ENCODE data around the gene FARP2. TPM values are rescaled to one million over a fixed set of nuclear protein-coding genes. Genes with fewer than 3 reads are reported as not detected.
"Not testable (repeated sequence)": the region's sequence is repeated elsewhere in the genome, so short reads cannot be mapped to it uniquely, and the experiment has no call there.

The FARP2 gene
- total RNA-seq, 1 donor, result 41.3 TPM

DNA sequence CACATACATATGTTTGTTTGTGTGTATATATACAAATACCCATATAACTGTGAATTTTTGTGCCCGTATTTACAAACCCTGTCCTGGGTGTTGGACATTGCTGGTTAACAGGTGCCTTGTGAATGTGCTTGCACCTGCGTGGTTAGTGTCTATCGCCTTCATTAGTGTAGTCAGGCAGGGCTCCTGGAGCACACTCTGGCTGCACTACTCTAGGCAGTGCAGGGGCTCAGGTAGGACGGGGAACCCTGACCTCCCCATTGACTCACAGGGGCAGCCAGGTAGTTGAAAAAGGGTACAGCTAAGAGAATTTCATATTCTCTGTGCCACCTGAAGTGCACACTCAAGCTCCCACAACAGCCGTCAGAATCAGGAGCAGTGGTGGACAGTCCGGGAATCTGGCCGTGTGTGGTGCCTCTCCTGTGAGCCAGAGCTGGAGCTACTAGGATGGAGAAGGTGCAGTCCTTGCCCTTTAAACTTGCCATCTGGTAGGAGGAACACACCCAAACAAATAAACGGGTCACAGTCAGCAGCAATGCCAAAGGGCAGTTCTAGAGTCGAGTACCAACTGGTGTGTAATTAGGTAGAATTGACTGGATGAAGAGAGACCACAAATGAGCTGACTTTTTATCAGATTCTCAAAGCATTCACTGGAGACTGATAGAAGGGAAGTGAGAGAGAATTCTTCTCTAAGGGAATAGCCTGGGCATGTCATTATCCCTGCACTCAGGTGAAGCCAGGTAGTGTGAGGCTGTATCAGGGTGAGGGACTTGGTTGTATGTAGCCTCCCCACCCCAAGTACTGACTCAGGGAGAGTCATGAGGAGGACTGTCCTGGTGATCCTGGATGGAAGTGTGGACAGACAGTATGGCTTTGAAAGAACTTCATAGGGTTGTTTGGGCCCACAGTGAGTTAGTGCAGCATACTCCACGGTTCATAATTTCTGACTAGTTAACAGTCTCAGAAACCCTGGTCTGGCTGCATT lies 44.1 kb downstream of the FARP2 start:
- Histone ChIP-seq H3K4me3 (ENCODE audit: insufficient read depth, low read length) (no peak overlapping the region), H3K4me1 (ENCODE audit: insufficient read depth, low read length) (no peaks in the 10 kb centered on the region), H3K79me2 (ENCODE audit: insufficient read depth, low read length) (peaks cover 30% of the 10 kb centered on the region), H3K27ac (ENCODE audit: low read depth, low read length) (peak overlapping the region; percentile 12), H3K4me2 (ENCODE audit: insufficient read depth, low read length) (no peak overlapping the region), H3K36me3 (ENCODE audit: insufficient read depth, low read length) (peaks cover 4% of the 10 kb centered on the region), H4K20me1 (ENCODE audit: insufficient read depth, low read length) (peaks cover 5% of the 10 kb centered on the region), H3K9me3 (ENCODE audit: low read depth, low read length) (no peaks in the 10 kb centered on the region), H3K27me3 (ENCODE audit: insufficient read depth, low read length) (no peaks in the 10 kb centered on the region), H2AFZ (ENCODE audit: low read length) (no peak overlapping the region)
- TF ChIP-seq, protein P1, sequence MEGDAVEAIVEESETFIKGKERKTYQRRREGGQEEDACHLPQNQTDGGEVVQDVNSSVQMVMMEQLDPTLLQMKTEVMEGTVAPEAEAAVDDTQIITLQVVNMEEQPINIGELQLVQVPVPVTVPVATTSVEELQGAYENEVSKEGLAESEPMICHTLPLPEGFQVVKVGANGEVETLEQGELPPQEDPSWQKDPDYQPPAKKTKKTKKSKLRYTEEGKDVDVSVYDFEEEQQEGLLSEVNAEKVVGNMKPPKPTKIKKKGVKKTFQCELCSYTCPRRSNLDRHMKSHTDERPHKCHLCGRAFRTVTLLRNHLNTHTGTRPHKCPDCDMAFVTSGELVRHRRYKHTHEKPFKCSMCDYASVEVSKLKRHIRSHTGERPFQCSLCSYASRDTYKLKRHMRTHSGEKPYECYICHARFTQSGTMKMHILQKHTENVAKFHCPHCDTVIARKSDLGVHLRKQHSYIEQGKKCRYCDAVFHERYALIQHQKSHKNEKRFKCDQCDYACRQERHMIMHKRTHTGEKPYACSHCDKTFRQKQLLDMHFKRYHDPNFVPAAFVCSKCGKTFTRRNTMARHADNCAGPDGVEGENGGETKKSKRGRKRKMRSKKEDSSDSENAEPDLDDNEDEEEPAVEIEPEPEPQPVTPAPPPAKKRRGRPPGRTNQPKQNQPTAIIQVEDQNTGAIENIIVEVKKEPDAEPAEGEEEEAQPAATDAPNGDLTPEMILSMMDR (IDR thresholded peaks at IDR 0.05; ENCODE audit: extremely low read depth, low read depth, low read length), result no peak
- no peak for DNase-seq (ENCODE audit: insufficient read length, low spot score, missing footprints)

DNA sequence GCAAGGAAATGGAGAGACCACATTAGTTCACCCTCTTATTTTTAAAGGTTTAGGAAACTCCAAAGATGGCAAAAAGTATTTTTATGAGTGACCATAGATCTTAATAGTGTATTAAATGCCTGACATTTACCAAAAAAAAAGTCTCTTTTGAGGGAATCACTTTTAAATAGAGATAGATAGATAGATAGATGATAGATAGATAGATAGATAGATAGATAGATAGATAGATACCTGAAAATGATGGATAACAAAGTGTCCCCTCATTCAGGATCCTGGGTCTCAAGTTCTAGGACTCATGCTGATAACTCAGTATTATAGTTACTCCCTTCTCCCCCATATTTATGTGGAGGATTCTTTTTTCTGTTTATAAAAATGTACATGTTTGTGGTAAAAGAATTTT lies 52.8 kb downstream of the FARP2 start:
- Histone ChIP-seq H3K36me3 (ENCODE audit: insufficient read depth, low read length) (peaks cover 22% of the 10 kb centered on the region), H2AFZ (ENCODE audit: low read length) (no peak overlapping the region), H3K4me1 (ENCODE audit: insufficient read depth, low read length) (peaks cover 23% of the 10 kb centered on the region), H3K9me3 (ENCODE audit: low read depth, low read length) (no peaks in the 10 kb centered on the region), H3K27ac (ENCODE audit: low read depth, low read length) (no peak overlapping the region), H4K20me1 (ENCODE audit: insufficient read depth, low read length) (no peaks in the 10 kb centered on the region), H3K4me2 (ENCODE audit: insufficient read depth, low read length) (no peak overlapping the region), H3K4me3 (ENCODE audit: insufficient read depth, low read length) (no peak overlapping the region), H3K79me2 (ENCODE audit: insufficient read depth, low read length) (no peaks in the 10 kb centered on the region), H3K27me3 (ENCODE audit: insufficient read depth, low read length) (no peaks in the 10 kb centered on the region)
- TF ChIP-seq, protein P1 (IDR thresholded peaks at IDR 0.05; ENCODE audit: extremely low read depth, low read depth, low read length), result no peak
- DNase-seq (ENCODE audit: insufficient read length, low spot score, missing footprints), result no peak

DNA sequence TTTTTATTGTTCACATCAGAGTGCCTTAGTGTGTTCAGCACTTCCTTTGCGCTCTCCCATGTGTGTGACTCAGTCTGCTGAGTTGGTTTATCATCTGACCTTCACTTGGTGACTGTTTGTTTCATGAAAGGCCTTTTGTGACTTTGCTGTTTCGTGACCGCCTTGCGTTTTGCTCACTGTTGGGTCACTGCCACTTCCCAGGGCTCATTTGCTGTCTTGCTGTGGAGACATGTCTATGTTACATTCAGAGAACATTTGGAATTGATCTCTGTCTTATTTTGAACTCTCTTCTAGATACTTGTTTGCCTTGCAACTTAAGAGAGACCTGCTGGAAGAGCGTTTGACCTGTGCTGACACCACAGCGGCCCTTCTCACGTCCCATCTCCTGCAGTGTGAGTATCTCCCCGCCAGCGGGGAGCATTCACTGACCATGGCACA lies 54.7 kb downstream of the FARP2 start:
- H2AFZ ChIP-seq (ENCODE audit: low read length), result no peak overlapping the region
- TF ChIP-seq, protein P1 (IDR thresholded peaks at IDR 0.05; ENCODE audit: extremely low read depth, low read depth, low read length), result no peak
- no peak overlapping the region for H3K4me2 ChIP-seq (ENCODE audit: insufficient read depth, low read length)
- DNase-seq (ENCODE audit: insufficient read length, low spot score, missing footprints), result peak; percentile 71
- H3K4me3 ChIP-seq (ENCODE audit: insufficient read depth, low read length), result no peak overlapping the region
- peaks cover 38% of the 10 kb centered on the region for H3K36me3 ChIP-seq (ENCODE audit: insufficient read depth, low read length)
- H3K9me3 ChIP-seq (ENCODE audit: low read depth, low read length), result no peaks in the 10 kb centered on the region
- H3K27ac ChIP-seq (ENCODE audit: low read depth, low read length), result peak overlapping the region; percentile 79
- peaks cover 2% of the 10 kb centered on the region for H4K20me1 ChIP-seq (ENCODE audit: insufficient read depth, low read length)
- H3K4me1 ChIP-seq (ENCODE audit: insufficient read depth, low read length), result peaks cover 23% of the 10 kb centered on the region
- no peaks in the 10 kb centered on the region for H3K27me3 ChIP-seq (ENCODE audit: insufficient read depth, low read length)
- no peaks in the 10 kb centered on the region for H3K79me2 ChIP-seq (ENCODE audit: insufficient read depth, low read length)

DNA sequence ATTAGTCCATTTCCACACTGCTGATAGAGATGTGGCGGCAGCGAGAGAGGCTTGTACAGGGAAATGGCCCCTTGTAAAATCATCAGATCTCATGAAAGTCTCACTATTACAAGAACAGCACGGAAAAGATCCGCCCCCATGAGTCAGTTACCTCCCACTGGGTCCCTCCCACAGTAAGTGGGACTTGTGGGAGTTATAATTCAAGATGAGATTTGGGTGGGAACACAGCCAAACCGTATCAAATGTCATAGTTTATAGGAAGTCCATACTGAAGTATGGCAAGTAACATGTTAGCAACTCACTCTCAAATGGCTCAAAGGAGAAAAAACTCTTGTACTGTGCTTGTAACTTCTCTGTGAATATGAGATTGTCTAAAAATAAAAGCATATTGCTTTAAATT lies 56.1 kb downstream of the FARP2 start:
- H3K36me3 ChIP-seq (ENCODE audit: insufficient read depth, low read length), result peaks cover 38% of the 10 kb centered on the region
- TF ChIP-seq, protein P1 (IDR thresholded peaks at IDR 0.05; ENCODE audit: extremely low read depth, low read depth, low read length), result no peak
- H3K4me1 ChIP-seq (ENCODE audit: insufficient read depth, low read length), result peaks cover 23% of the 10 kb centered on the region
- no peaks in the 10 kb centered on the region for H3K79me2 ChIP-seq (ENCODE audit: insufficient read depth, low read length)
- H3K4me3 ChIP-seq (ENCODE audit: insufficient read depth, low read length), result no peak overlapping the region
- H3K9me3 ChIP-seq (ENCODE audit: low read depth, low read length), result no peaks in the 10 kb centered on the region
- H3K27me3 ChIP-seq (ENCODE audit: insufficient read depth, low read length), result no peaks in the 10 kb centered on the region
- peak overlapping the region; percentile 79 for H3K27ac ChIP-seq (ENCODE audit: low read depth, low read length)
- peaks cover 2% of the 10 kb centered on the region for H4K20me1 ChIP-seq (ENCODE audit: insufficient read depth, low read length)
- no peak overlapping the region for H2AFZ ChIP-seq (ENCODE audit: low read length)
- peak overlapping the region; percentile 18 for H3K4me2 ChIP-seq (ENCODE audit: insufficient read depth, low read length)
- DNase-seq (ENCODE audit: insufficient read length, low spot score, missing footprints), result peak; percentile 23

DNA sequence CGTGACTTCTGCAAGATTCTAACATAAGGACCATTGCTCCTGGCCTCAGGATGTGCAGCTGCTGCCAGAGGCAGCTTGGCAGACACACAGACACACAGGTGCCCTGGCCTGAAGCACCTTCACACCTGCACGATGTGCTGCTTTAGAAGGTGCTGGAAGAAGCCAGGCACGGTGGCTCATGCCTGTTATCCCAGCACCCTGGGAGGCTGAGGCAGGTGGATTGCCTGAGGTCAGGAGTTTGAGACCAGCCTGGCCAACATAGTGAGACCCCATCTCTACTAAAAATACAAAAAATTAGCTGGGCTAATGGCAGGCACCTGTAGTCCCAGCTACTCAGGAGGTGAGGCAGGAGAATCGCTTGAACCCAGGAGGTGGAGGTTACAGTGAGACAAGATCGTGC lies 57.4 kb downstream of the FARP2 start:
- not testable (repeated sequence) for H3K27me3 ChIP-seq (ENCODE audit: insufficient read depth, low read length); H4K20me1 ChIP-seq (ENCODE audit: insufficient read depth, low read length); H3K4me2 ChIP-seq (ENCODE audit: insufficient read depth, low read length); H3K79me2 ChIP-seq (ENCODE audit: insufficient read depth, low read length); DNase-seq (ENCODE audit: insufficient read length, low spot score, missing footprints); H3K27ac ChIP-seq (ENCODE audit: low read depth, low read length); H3K9me3 ChIP-seq (ENCODE audit: low read depth, low read length); H2AFZ ChIP-seq (ENCODE audit: low read length); H3K4me3 ChIP-seq (ENCODE audit: insufficient read depth, low read length)
- Histone ChIP-seq H3K4me1 (ENCODE audit: insufficient read depth, low read length) (peaks cover 23% of the 10 kb centered on the region), H3K36me3 (ENCODE audit: insufficient read depth, low read length) (peaks cover 42% of the 10 kb centered on the region)
